ENCODE measurements around the gene VENTX.
"Not testable (repeated sequence)": the region's sequence is repeated elsewhere in the genome, so short reads cannot be mapped to it uniquely, and the experiment has no call there.

Gene VENTX

DNA sequence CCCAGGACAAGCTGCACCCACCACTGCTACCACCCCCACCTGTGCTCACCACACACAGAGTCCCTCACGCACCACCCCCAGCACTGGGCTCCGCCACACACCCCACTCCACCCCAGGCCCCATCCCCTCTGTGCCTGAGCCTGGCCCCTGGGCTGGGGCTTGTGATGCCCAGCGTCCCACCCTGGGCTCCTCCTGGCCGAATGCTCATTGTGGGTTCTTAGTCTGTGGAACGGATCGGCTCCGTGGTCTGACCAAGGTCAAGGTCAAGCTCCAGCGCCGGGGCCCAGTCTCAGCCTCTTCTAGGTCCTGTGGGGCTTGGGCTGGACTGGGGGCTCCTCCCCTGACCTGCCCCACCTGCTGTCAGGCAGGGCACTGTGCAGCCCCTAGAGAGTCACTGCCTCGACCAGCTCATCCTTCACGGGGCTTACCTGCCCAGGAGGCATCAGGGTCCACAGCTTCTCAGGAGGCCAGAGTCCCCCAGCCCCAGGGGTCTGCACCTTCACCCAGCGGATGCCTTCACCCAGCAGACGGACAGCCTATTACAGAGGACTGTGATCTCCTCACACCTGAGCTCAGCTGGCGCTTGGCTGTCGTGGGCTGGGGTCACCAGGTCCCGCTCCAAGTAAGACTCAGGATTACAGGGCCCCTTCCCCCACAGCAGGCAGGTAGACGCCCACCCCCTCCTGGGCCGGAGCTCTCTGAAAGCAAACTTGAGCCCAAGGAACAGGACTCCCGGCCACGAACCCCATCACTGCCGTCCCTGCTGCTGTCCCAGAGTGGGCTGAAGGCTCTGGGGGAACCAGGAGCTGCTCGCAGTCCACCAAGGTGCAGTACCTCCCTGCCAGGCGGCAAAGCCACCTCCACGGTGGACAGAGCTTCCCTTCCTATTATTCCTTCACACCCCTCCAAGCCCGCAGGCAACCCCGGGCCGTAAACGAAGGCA lies 22.9 kb upstream of the VENTX start:
- no peak for DNase-seq (ENCODE audit: low spot score)

DNA sequence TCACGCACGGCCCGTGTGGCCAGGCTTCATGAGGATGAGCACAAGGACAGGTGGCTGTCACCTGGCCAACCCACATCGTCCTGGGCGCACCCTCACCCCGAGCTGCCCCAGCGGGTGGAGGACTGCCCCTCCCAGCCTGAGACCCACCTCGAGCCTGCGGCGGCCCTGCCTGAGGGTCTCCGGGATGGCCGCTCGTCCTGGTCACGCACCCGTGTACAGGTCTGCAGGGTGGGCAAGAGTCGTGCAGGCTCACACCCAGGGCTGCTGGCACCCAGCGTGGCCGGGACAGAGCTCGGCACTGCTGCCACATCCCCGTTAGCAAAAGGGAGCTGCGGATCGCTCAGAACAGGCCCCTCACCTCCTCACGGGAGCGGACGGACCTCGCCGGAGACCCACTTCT lies 22.1 kb upstream of the VENTX start:
- no peak for DNase-seq (ENCODE audit: low spot score)

DNA sequence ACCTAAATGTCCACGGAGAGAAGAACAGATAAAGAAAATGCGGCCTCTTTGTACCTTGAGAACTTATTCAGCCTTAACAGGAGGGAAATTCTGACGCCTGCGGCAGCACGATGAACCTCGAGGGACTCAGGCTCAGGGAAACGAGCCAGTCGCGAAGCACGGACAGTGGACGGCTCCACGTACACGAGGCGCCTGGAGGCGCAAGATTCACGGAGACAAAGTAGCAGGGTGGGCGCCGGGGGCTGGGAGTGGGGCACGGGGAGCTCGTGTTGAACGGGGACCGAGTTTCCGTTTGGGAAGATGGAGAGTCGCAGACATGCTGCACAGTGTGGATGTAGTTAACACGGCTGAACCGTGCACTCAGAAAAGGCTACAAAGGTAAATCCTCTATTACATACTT lies 20.9 kb upstream of the VENTX start:
- no peak for DNase-seq (ENCODE audit: low spot score)

- DNase-seq (ENCODE audit: low spot score): no peak
Measured at GRCh38 chr10:133217800-133218589, 19.7 kb upstream of the VENTX start.

- no peak for DNase-seq (ENCODE audit: low spot score)
Measured at GRCh38 chr10:133218891-133219290, 18.8 kb upstream of the VENTX start.

DNA sequence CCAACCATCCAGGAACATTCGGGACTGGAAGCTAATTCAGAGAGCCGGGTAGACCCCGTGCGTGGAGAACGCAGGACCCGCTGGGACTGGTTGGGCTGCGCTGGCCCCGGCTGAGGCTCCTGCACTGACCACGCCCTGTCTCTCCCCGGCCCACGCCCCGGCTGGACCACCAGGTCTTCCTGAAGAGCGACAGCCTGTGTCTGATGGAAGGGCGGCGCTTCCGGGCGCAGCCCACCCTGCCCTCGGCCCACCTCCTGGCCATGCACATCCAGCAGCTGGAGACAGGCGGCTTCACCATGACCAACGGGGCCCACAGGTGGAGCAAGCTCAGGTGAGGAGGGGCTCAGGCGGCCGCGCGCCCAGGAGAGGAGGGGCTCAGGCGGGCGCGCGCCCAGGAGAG lies 17.9 kb upstream of the VENTX start:
- no peak for DNase-seq (ENCODE audit: low spot score)

DNA sequence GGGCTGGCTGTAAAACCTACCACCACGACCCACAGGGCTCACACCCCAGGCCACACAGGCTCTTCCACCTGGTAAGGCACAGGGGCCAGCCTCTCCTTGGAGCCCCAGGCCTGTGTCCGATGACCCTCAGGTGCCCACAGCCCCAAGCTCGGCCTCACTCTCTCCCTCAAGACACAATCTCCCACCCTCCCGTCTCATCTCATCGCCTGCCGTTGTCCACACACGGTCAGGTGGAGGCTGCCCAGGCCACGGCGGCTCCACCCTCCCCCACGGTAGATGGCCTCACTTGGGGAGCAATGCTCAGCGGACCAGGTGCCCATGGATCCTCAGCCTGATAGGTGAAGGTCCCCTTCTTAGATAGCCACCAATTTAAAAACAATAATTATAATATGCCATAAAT lies 16.3 kb upstream of the VENTX start:
- DNase-seq (ENCODE audit: low spot score): no peak

DNA sequence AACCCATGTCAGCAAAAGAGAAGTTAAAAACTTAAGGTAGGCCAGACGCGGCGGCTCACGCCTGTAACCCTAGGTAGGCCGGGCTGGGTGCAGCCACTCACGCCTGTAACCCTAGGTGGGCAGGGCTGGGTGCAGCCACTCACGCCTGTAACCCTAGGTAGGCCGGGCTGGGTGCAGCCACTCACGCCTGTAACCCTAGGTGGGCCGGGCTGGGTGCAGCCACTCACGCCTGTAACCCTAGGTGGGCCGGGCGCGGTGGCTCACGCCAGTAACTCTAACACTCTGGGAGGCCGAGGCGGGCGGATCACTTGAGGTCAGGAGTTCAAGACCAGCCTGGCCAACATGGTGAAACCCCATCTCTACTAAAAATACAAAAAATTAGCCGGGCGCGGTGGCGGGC lies 15.9 kb upstream of the VENTX start:
- not testable (repeated sequence) for DNase-seq (ENCODE audit: low spot score)

DNA sequence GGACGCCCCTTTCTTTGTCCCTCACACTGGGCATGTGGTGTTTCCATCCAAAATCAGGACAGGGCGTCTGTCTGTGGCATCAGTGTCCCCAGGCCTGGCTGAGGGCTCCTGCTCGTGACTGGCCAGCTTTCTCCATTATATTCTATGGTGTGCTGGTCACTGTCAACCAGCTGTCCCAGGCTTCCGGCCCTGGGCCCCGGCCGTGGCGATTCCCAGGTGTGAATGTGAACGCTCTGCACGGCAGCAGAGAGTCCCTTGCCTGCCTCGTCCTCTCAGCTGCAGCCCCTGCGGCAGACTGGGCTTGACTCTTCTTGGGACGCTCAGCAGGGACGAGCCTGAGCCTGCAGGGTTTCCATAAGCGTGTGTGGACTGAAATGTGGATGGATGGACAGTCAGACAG lies 13.6 kb upstream of the VENTX start:
- no peak for DNase-seq (ENCODE audit: low spot score)

DNA sequence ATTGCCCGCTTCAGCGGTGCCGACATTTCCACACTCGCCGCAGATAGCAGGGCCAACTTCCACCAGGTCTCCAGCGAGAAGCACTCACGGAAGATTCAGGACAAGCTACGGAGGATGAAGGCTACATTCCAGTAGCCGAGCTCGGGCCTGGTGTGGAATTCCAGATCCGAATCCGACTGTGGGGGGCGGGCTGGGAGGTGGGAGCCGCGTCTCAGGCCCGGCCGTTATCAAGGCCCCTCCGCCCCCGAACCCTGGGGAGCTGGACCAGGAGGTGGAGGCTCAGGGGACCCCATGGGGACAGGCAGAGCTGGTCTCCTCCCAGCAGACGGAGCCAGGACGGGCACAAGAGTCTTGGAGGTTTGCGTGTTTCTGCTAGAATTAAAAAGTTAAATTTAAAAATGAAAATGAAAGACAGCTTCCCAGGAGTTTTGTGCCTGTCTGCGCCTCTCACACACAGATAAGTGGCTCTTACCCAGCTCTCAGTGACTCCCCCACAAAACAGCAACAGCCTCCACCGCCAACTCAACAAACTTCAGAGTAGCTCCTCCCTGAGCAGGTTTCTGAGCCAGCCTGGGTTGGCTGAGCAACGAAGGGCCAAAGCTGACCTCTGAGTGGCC lies 12.8 kb upstream of the VENTX start:
- peak; percentile 16 for DNase-seq (ENCODE audit: low spot score)

GRCh38 chr10:133225707-133226191 lies 11.9 kb upstream of the VENTX start:
- no peak for DNase-seq (ENCODE audit: low spot score)

GRCh38 chr10:133226251-133226808 lies 11.3 kb upstream of the VENTX start:
- no peak for DNase-seq (ENCODE audit: low spot score)

GRCh38 chr10:133227256-133227655 lies 10.4 kb upstream of the VENTX start:
- DNase-seq (ENCODE audit: low spot score): no peak

GRCh38 chr10:133229265-133230043 lies 8.2 kb upstream of the VENTX start:
- no peak for DNase-seq (ENCODE audit: low spot score)

GRCh38 chr10:133230044-133230361 lies 7.7 kb upstream of the VENTX start, which contains the start of gene UTF1:
TSS of gene UTF1 (plus strand) at chr10:133230217. CDS start at chr10:133230289, 72 bp downstream.
- DNase-seq (ENCODE audit: low spot score): no peak

GRCh38 chr10:133230387-133231195 lies 7.1 kb upstream of the VENTX start:
- DNase-seq (ENCODE audit: low spot score): no peak

- DNase-seq (ENCODE audit: low spot score): no peak
Measured at GRCh38 chr10:133231244-133231945, 6.3 kb upstream of the VENTX start.

DNA sequence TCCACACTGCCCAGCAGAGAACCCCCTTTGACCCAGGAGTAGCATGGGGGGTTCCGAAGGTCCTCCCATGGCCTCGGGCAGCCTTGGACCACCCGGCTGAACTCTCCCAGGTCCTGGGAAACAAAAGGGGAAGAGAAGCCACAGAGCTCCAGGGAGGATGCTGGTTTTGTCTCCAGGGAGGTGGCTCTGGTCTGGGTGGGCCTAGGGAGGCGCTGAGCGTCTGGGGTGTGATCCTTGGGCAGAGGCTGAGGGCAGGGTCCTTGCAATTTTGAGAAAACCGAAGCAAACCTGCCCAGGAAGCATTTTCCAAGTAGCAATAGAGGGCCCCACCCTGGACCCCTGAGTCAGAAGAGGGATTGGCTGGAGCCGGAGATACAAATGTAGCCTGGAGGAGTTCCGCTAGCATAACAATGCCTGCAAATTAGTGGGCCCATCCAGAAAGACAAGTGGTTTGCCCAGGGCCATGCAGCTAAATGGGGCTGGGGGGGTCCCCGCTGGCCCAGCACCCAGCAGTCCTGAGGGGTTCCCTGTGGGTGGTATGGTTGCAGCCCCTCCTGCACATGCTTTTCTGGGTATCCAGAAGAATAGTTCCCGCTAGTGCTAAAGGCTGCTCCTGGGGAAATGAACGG lies 5.6 kb upstream of the VENTX start:
- no peak for DNase-seq (ENCODE audit: low spot score)

DNA sequence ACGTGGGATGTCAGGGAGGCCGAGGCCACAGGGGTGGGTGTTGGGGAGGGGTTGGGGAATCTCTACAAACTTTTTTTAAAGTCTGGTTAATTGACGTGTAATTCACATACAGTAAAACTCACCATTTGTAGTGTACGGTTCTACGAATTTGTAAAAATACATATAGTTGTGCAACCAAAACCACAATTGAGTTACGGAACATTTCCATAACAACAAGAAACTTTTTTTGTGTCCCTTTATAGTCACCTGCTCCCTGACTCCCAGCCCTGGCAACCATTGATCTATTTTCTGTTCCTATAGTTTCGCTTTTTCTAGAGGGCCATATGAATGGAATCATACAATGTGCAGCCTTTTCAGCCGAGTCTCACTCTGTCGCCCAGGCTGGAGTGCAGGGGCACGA lies 2.9 kb upstream of the VENTX start:
- not testable (repeated sequence) for DNase-seq (ENCODE audit: low spot score)

Data from globus pallidus (tissue), 1 donor.